HEK293 (cell line): Measurements from ENCODE around the gene TBC1D9B.

Source experiments
- CTCF ChIA-PET: fragments of 350-600 bp; formaldehyde crosslinking; extraction: SDS; loops from one replicate; lab custom pipeline; 2021; ENCODE audit warnings: antibody characterized with exemption; lab: Yijun Ruan, JAX
- POLR2A ChIA-PET: fragments of 300-600 bp; formaldehyde crosslinking; extraction: SDS; loops from one replicate; lab custom pipeline; 2020; ENCODE audit warnings: antibody characterized with exemption, inconsistent platforms; lab: Yijun Ruan, JAX
- H3K27ac ChIP-seq: fragments of 200-500 bp; sonication (Bioruptor generic); 2 replicates; pipeline ENCODE4 v1.5.1; 2014; ENCODE audit warnings: low read depth, low read length, control low read depth, inconsistent platforms; ENCODE audit errors: extremely low read depth
- H3K36me3 ChIP-seq, 2 experiments: fragments of 200-500 bp in 1 of 2; sonication (Bioruptor generic) in 1 of 2; 1 replicate in 1 of 2; 2 replicates in 1 of 2; pipeline ENCODE4 v1.5.1; 2014 to 2017; ENCODE audit warnings: inconsistent platforms in 2 of 2, low read length in 2 of 2; ENCODE audit not compliant: control insufficient read depth in 2 of 2, insufficient read depth in 1 of 2
- H3K4me1 ChIP-seq: fragments of 200-500 bp; sonication (Bioruptor generic); 2 replicates; pipeline ENCODE4 v1.5.1; 2014; ENCODE audit warnings: mild to moderate bottlenecking, low read length, inconsistent platforms; ENCODE audit not compliant: control insufficient read depth, insufficient read depth
- H3K4me3 ChIP-seq: 2 replicates; pipeline ENCODE4 v1.5.1; 2011; ENCODE audit warnings: low read depth, mild to moderate bottlenecking, control low read depth, low read length, moderate library complexity
- H3K9me3 ChIP-seq: fragments of 200-500 bp; sonication (Bioruptor generic); 2 replicates; pipeline ENCODE4 v1.5.1; 2014; ENCODE audit warnings: low read depth, low read length, inconsistent platforms; ENCODE audit not compliant: control insufficient read depth, insufficient read depth
- BCL11B ChIP-seq: fragments of 450-650 bp; formaldehyde crosslinking; IDR thresholded peaks from 2 replicates; pipeline ENCODE4 v1.5.1; 2016; ENCODE audit warnings: low read depth, missing biosample characterization, missing genetic modification characterization
- GLIS2 ChIP-seq: fragments of 450-650 bp; formaldehyde crosslinking; IDR thresholded peaks from 2 replicates; pipeline ENCODE4 v1.5.1; 2016; ENCODE audit warnings: missing biosample characterization, missing genetic modification characterization
- HOXA7 ChIP-seq: sonication (generic); formaldehyde crosslinking; IDR thresholded peaks from 2 replicates; pipeline ENCODE4 v1.8.1; 2022; ENCODE audit warnings: missing genetic modification reagents, borderline replicate concordance
- KLF8 ChIP-seq: fragments of 450-650 bp; formaldehyde crosslinking; IDR thresholded peaks from 2 replicates; pipeline ENCODE4 v1.5.1; 2016; ENCODE audit warnings: missing biosample characterization, missing genetic modification characterization
- REPIN1 ChIP-seq: fragments of 450-650 bp; formaldehyde crosslinking; IDR thresholded peaks from 2 replicates; pipeline ENCODE4 v1.5.1; 2017; ENCODE audit warnings: missing biosample characterization, missing genetic modification characterization, low read depth
- SP2 ChIP-seq: fragments of 450-650 bp; formaldehyde crosslinking; IDR thresholded peaks from 2 replicates; pipeline ENCODE4 v1.5.1; 2016; ENCODE audit warnings: missing biosample characterization, missing genetic modification characterization
- ZEB2 ChIP-seq: fragments of 450-650 bp; formaldehyde crosslinking; IDR thresholded peaks from 2 replicates; pipeline ENCODE4 v1.5.1; 2016; ENCODE audit warnings: missing biosample characterization, missing genetic modification characterization
- ZFP3 ChIP-seq: fragments of 450-650 bp; formaldehyde crosslinking; IDR thresholded peaks from 2 replicates; pipeline ENCODE4 v1.5.1; 2016; ENCODE audit warnings: low read depth, missing biosample characterization, missing genetic modification characterization
- ZNF114 ChIP-seq: fragments of 450-650 bp; formaldehyde crosslinking; IDR thresholded peaks from 2 replicates; pipeline ENCODE4 v1.5.0; 2017; ENCODE audit warnings: missing biosample characterization, missing genetic modification characterization
- ZNF121 ChIP-seq: fragments of 450-650 bp; formaldehyde crosslinking; IDR thresholded peaks from 2 replicates; pipeline ENCODE4 v1.5.1; 2016; ENCODE audit warnings: missing biosample characterization, missing genetic modification characterization
- ZNF23 ChIP-seq: fragments of 450-650 bp; formaldehyde crosslinking; IDR thresholded peaks from 2 replicates; pipeline ENCODE4 v1.5.1; 2016; ENCODE audit warnings: missing biosample characterization, missing genetic modification characterization, borderline replicate concordance
- ZNF544 ChIP-seq: fragments of 450-650 bp; formaldehyde crosslinking; IDR thresholded peaks from 2 replicates; pipeline ENCODE4 v1.5.0; 2017; ENCODE audit warnings: missing biosample characterization, missing genetic modification characterization
- ZNF610 ChIP-seq: fragments of 450-650 bp; formaldehyde crosslinking; IDR thresholded peaks from 2 replicates; pipeline ENCODE4 v1.5.1; 2016; ENCODE audit warnings: missing biosample characterization, missing genetic modification characterization, borderline replicate concordance
- ZNF629 ChIP-seq: fragments of 450-650 bp; formaldehyde crosslinking; IDR thresholded peaks from 2 replicates; pipeline ENCODE4 v1.5.1; 2017; ENCODE audit warnings: missing biosample characterization, missing genetic modification characterization
- ZNF747 ChIP-seq: fragments of 450-650 bp; formaldehyde crosslinking; IDR thresholded peaks from 2 replicates; pipeline ENCODE4 v1.5.1; 2016; ENCODE audit warnings: missing biosample characterization, missing genetic modification characterization
- TF ChIP-seq, protein P1 (sequence below): fragments of 450-650 bp; formaldehyde crosslinking; IDR thresholded peaks from 2 replicates; pipeline ENCODE4 v1.5.1; 2016; ENCODE audit warnings: missing biosample characterization, missing genetic modification characterization, low read depth
- TF ChIP-seq, protein P2 (sequence below): fragments of 450-650 bp; formaldehyde crosslinking; IDR thresholded peaks from 2 replicates; pipeline ENCODE4 v1.5.1; 2016; ENCODE audit warnings: missing biosample characterization, missing genetic modification characterization
- TF ChIP-seq, protein P3 (sequence below): fragments of 450-650 bp; formaldehyde crosslinking; IDR thresholded peaks from 2 replicates; pipeline ENCODE4 v1.5.1; 2016; ENCODE audit warnings: missing biosample characterization, missing genetic modification characterization

The TBC1D9B gene

DNA sequence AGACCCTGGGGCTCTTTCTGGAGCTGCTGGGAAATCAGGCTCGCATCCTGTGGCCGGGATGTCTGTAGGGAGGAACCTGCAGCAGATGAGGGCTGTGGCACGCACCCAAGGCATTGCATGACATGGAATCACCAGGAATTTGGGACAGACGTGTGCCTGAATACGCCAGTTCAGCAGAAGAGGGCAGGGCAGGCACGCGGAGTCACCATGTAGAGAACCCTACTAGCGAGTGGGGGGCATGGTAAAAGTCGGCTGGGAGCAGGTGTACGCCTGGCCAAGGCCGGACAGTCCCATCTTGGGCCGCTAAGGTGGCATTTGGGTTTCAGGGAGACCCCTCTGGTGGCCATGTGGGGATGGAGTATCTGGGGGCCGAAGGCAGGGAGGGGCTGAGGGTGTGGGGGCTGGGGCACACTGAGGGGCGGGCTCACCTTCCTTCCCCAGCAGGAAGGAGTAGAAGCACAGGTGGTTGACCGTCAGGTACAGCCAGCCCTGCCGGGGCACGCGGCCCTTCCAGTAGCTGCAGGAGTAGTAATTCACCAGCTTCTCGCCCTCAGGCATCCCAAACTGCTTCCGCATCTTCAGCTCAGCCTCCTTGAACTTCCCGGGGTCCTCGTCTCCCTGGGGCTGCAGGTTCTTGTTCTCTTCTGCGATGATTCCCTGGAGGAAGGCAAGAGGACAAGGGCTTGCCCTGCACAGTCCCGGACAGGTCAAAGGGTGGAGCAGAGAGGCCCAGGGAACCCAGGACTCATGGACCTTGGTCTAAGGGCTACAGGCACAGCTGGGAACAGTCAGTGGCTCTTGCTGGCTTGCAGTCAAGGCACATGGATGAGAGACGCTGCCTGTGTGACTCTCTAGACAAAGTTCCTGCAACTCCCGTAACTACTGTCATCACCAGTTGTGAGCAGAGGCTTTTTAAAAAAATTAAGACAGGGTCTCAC is 13.5 kb downstream of the TBC1D9B start (continued):
- TF ChIP-seq, protein P1, sequence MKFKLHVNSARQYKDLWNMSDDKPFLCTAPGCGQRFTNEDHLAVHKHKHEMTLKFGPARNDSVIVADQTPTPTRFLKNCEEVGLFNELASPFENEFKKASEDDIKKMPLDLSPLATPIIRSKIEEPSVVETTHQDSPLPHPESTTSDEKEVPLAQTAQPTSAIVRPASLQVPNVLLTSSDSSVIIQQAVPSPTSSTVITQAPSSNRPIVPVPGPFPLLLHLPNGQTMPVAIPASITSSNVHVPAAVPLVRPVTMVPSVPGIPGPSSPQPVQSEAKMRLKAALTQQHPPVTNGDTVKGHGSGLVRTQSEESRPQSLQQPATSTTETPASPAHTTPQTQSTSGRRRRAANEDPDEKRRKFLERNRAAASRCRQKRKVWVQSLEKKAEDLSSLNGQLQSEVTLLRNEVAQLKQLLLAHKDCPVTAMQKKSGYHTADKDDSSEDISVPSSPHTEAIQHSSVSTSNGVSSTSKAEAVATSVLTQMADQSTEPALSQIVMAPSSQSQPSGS (tag by site-specific recombination): no peak
- TF ChIP-seq GLIS2 (tag by site-specific recombination): no peak
- no peak for TF ChIP-seq REPIN1 (tag by site-specific recombination)
- no peak for TF ChIP-seq HOXA7 (CRISPR knock-in tag)
- no peak for TF ChIP-seq KLF8
- TF ChIP-seq BCL11B (tag by site-specific recombination): no peak
- TF ChIP-seq SP2: no peak
- no peak for TF ChIP-seq ZNF544
- TF ChIP-seq ZFP3: no peak
- TF ChIP-seq ZNF629 (tag by site-specific recombination): no peak
- TF ChIP-seq ZNF23: no peak
- no peak for TF ChIP-seq ZNF747

DNA sequence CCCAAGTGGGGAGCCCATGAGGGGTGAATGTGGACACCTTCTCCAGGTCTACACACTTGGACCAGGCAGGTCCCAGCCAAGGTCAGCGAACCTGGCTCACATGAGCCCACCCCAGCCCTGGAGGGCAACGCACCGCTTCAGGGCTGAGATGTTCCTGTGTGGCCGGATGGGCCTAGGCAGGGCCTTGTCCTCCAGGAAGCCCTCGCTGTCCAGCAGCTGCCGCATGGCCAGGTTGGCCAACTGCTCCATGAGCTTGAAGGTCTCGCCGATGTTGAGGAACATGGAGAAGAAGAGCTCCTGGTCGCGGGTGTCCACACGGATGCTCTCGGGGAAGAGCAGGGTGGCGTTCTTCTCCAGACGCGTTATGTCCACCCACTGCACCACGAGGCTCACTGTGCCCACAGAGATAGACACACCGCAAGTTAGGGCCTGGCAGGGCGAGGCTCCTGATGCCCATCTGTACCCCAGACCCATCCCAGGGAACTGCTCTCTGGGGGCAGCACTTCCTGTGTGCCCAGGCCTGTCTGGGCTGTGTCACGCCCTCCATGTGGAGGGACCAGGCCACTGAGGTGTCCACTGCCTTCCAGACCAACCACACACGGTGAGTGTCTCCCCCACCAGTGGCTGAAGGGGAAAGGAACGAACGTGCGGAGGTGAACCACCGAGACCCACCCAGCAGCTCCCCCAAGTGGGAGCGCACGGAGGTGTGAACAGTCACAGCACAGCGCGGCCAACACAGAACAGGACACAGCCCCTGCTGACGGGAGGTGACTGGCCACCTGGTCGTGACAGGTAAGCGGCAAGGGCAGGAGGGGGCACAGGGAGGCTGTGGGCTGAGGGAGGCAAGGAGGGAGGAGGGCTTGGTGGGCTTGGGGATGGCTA is 14.4 kb downstream of the TBC1D9B start:
- Histone ChIP-seq H3K4me1 (no peaks in the 10 kb centered on the region), H3K9me3 (no peaks in the 10 kb centered on the region), H3K27ac (no peak overlapping the region), H3K36me3 (peaks cover 19 to 95% of the 10 kb centered on the region in 2 experiments; a peak in 2 of 3 replicates), H3K4me3 (no peak overlapping the region)
- CTCF ChIA-PET: no interaction called here
- POLR2A ChIA-PET: no interaction called here
- TF ChIP-seq ZEB2 (tag by site-specific recombination): no peak
- TF ChIP-seq, protein P2, sequence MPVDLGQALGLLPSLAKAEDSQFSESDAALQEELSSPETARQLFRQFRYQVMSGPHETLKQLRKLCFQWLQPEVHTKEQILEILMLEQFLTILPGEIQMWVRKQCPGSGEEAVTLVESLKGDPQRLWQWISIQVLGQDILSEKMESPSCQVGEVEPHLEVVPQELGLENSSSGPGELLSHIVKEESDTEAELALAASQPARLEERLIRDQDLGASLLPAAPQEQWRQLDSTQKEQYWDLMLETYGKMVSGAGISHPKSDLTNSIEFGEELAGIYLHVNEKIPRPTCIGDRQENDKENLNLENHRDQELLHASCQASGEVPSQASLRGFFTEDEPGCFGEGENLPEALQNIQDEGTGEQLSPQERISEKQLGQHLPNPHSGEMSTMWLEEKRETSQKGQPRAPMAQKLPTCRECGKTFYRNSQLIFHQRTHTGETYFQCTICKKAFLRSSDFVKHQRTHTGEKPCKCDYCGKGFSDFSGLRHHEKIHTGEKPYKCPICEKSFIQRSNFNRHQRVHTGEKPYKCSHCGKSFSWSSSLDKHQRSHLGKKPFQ (tag by site-specific recombination): 0 out of 2 replicates have a peak, but pooled peaks have one; percentile 46
- TF ChIP-seq, protein P3, sequence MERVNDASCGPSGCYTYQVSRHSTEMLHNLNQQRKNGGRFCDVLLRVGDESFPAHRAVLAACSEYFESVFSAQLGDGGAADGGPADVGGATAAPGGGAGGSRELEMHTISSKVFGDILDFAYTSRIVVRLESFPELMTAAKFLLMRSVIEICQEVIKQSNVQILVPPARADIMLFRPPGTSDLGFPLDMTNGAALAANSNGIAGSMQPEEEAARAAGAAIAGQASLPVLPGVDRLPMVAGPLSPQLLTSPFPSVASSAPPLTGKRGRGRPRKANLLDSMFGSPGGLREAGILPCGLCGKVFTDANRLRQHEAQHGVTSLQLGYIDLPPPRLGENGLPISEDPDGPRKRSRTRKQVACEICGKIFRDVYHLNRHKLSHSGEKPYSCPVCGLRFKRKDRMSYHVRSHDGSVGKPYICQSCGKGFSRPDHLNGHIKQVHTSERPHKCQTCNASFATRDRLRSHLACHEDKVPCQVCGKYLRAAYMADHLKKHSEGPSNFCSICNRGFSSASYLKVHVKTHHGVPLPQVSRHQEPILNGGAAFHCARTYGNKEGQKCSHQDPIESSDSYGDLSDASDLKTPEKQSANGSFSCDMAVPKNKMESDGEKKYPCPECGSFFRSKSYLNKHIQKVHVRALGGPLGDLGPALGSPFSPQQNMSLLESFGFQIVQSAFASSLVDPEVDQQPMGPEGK (tag by site-specific recombination): no peak
- TF ChIP-seq ZNF121: no peak

DNA sequence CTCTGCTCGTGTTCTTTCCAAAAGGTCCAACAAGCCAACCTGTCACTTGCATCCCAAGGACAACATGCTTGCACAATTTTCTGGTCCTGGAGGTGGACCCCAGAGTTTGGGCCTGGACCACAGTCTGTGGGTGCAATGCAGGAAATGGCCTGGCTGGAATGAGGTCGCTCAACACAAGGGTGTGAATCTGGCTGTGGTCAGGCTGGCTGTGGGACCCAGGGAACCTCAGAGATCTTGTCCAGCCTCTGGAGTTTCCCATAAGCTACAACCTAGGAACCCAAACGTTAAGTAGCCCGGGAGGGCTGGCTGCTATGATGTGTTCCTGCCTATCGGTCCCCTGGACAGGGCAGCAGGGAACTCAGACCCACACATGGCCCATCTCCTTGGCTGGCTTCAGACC is 15.4 kb downstream of the TBC1D9B start:
- TF ChIP-seq ZNF114 (tag by site-specific recombination) (no peak), ZNF610 (no peak), ZFP3 (no peak)
- H3K4me3 ChIP-seq: no peak overlapping the region
- no peaks in the 10 kb centered on the region for H3K9me3 ChIP-seq
- no peak overlapping the region for H3K27ac ChIP-seq
- ChIA-PET CTCF (no interaction called here), POLR2A (no interaction called here)
- H3K4me1 ChIP-seq: no peaks in the 10 kb centered on the region
- H3K36me3 ChIP-seq: peaks cover 11 to 96% of the 10 kb centered on the region in 2 experiments; a peak in 2 of 3 replicates
